ENCODE measurements around the gene PARD3. TPM values are rescaled to one million over a fixed set of nuclear protein-coding genes. Genes with fewer than 3 reads are reported as not detected.

The PARD3 gene
- total RNA-seq, 2 donors from 2014 or later = 31.6 to 41.6 TPM

DNA sequence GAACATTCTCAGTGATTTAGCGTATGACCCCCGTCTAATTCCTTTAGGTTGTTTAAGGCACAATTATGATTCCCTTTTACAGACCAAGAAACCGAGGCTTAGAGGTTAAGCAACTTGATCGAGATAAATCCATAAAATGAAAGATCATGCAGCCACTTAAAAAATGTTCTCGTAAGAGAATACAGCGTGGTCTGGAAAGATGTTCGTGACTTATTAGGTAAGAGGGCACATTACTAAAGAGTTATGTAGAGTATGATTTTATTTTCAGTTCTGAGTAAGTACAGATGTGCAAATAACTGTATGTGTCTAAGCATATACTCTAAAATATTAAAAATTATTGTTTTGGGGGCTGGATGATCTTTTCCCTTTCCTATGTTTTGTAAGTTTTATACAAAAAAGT is 575.1 kb downstream of the PARD3 start:
- TF ChIP-seq, protein P1, sequence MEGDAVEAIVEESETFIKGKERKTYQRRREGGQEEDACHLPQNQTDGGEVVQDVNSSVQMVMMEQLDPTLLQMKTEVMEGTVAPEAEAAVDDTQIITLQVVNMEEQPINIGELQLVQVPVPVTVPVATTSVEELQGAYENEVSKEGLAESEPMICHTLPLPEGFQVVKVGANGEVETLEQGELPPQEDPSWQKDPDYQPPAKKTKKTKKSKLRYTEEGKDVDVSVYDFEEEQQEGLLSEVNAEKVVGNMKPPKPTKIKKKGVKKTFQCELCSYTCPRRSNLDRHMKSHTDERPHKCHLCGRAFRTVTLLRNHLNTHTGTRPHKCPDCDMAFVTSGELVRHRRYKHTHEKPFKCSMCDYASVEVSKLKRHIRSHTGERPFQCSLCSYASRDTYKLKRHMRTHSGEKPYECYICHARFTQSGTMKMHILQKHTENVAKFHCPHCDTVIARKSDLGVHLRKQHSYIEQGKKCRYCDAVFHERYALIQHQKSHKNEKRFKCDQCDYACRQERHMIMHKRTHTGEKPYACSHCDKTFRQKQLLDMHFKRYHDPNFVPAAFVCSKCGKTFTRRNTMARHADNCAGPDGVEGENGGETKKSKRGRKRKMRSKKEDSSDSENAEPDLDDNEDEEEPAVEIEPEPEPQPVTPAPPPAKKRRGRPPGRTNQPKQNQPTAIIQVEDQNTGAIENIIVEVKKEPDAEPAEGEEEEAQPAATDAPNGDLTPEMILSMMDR (IDR thresholded peaks at IDR 0.05) = no peak

DNA sequence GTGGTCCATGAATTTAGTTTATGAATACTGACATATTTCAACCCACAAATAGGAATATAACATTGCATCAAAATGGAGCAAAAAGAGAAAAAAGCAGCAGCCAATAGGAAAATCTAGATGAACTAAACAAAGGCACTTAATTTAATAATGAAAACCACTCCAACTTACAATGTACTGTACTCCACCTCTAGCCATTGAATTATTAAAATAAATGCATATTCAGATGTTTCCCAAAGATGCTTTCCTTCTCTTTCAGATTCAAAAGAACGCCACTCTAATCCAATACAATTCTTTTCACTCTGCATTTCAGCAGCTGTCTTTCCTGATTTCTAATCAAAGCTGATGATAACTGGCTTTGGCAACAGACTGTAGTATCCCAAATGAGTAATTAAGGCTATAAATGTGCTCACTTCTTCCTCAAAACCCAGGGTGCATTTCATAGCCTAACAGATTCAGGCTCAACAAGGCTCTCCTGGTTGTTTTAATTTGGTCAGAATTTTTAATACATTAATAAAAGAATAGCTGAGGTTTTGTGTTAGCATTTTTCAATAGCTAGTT is 577.1 kb downstream of the PARD3 start:
- DNase-seq (ENCODE audit: low spot score) = no peak
- H3K36me3 ChIP-seq = no peaks in the 10 kb centered on the region

More for the DNA sequence above, 575.1 kb downstream of the PARD3 start:
- Histone ChIP-seq H3K4me3 (no peak overlapping the region), H3K4me1 (no peaks in the 10 kb centered on the region), H3K36me3 (no peaks in the 10 kb centered on the region), H3K27ac (no peak overlapping the region), H3K9me3 (no peaks in the 10 kb centered on the region), H3K27me3 (no peaks in the 10 kb centered on the region)
- DNase-seq (ENCODE audit: low spot score) = no peak

DNA sequence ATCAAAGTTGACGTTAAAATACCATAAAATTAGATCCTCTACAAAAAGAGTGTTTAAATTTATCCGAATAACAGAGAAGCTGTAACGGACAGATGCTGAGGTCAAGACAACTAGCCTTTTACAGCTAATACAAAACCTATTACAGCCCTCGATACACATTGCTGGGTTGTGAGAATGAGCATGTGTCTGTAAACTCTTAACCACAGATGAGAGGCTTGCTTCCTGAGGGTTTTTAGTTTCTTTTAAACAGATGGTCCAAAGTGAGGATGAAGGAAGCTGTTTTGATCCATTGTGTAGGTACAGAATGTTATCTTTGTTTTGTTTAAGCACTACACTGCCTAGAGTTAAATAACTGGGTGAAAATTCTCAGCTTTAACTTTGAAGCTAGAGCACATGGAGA is 578.2 kb downstream of the PARD3 start:
- Histone ChIP-seq H3K36me3 (no peaks in the 10 kb centered on the region), H3K4me1 (peaks cover 0 to 2% of the 10 kb centered on the region in 2 donors), H3K27ac (no peak overlapping the region), H3K27me3 (no peaks in the 10 kb centered on the region), H3K9me3 (no peaks in the 10 kb centered on the region), H3K4me3 (no peak overlapping the region)
- TF ChIP-seq, protein P1 (IDR thresholded peaks at IDR 0.05) = no peak
- no peak for DNase-seq (ENCODE audit: low spot score)

More for the DNA sequence above, 577.1 kb downstream of the PARD3 start:
- Histone ChIP-seq H3K4me3 (no peak overlapping the region), H3K9me3 (no peaks in the 10 kb centered on the region), H3K27ac (no peak overlapping the region), H3K4me1 (no peaks in the 10 kb centered on the region), H3K27me3 (no peaks in the 10 kb centered on the region)
- TF ChIP-seq, protein P1 (IDR thresholded peaks at IDR 0.05) = no peak

DNA sequence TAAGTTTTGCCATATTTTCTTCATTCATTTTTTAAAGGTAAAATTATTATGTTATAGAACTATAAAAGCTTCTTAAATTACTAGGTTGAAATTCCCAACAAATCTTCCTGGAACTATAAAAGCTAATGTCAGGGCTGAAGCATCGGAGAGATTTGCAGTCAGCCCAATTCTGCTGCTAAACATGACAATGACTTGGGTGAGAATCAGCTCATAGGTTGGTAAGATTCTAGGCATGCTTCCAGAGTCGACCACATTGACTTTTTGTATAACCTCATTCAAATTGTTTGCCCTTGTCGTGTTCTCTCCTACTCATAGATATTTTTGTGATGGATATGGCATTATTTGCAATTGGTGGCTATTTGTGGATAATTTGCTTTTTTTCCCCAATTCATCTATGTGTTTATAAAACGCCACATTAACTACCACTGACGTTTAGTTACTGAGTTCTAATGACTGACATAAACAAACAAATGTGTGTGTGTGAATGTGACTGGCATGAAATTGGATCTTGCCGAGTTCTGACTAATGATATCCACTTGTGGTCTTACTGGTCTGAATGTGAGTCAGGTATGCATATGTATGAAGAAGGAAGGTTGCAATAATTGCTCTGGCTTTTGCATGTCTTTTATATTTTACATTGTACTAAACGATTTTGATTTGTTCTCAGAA is 579.8 kb downstream of the PARD3 start:
- TF ChIP-seq, protein P1 (IDR thresholded peaks at IDR 0.05) = no peak
- Histone ChIP-seq H3K9me3 (no peaks in the 10 kb centered on the region), H3K4me3 (no peak overlapping the region), H3K4me1 (peaks cover 0 to 6% of the 10 kb centered on the region in 2 donors), H3K27ac (no peak overlapping the region), H3K36me3 (no peaks in the 10 kb centered on the region), H3K27me3 (no peaks in the 10 kb centered on the region)
- DNase-seq (ENCODE audit: low spot score) = no peak

DNA sequence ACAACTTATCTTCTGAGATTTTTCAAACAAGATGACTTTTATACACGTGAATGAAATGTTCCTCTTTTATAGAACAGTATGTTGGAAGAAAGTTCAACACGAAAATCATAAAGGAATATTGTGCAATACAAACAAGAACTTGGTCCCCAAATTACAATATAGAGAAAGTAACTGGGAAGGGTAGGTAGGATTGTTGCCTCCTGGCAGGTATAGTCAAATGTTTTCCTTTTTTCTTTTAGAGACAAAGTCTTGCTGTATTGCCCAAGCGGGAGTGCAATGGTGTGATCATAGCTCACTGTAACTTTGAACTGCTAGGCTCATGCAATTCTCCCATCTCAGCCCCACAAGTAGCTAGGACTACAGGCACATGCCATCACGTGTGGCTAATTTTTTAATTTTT is 582.6 kb downstream of the PARD3 start:
- H3K4me1 ChIP-seq = peaks cover 0 to 6% of the 10 kb centered on the region in 2 donors
- H3K9me3 ChIP-seq = peaks cover 0 to under 1% of the 10 kb centered on the region in 2 donors
- H3K27ac ChIP-seq = no peak overlapping the region
- H3K27me3 ChIP-seq = no peaks in the 10 kb centered on the region
- no peak for DNase-seq (ENCODE audit: low spot score)
- H3K4me3 ChIP-seq = no peak overlapping the region
- TF ChIP-seq, protein P1 (IDR thresholded peaks at IDR 0.05) = no peak
- no peaks in the 10 kb centered on the region for H3K36me3 ChIP-seq
